ENCODE results near the gene PICALM.
A peak's percentile ranks its signal among the peaks of the same experiment; 100 is the strongest.

The PICALM gene

DNA sequence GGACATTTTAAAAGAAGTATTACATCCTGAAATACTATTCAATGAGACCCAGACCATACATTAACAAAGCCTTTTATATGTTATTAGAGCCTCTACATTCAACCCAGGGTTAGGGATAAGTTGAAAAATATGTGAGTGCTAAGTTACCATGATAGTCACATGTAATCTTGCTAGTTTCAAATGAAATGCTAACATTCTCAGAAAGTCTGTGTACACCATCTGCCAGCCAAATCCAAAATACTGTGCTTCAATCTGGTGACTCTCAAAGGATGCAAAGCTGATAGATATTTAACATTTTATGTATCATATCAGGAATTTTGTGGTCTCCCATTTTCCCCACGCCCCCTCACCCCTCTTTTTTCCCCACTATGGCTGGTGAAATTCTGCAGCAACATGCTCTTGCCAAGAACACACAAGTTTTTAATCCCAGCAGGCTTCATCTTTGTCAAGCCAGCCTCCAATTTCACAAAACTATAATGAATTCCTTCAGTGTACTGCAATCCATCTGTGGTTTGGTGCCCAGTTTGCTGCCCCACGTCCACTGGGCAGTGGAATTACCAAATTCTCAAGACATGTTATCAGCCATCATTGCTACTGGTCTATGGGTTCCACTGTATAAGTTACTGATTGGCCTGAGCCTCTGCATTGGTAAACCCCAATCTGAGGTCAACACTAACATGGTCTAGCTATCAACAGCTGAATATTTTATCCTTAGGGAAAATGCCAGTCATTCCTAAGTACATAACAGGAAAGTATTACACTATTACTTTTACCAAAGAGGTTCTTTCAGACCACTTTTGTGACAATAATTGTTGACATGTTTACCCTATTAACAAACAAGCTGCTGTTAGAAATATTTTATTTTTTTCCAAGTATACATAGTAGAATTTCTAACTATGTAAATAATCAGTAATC is 1.5 kb upstream of the PICALM start:
- no peak for DNase-seq (ENCODE audit: low read depth, low spot score)
- H3K4me3 ChIP-seq (ENCODE audit: low read depth, low read length): no peak overlapping the region
- TF ChIP-seq, protein P1, sequence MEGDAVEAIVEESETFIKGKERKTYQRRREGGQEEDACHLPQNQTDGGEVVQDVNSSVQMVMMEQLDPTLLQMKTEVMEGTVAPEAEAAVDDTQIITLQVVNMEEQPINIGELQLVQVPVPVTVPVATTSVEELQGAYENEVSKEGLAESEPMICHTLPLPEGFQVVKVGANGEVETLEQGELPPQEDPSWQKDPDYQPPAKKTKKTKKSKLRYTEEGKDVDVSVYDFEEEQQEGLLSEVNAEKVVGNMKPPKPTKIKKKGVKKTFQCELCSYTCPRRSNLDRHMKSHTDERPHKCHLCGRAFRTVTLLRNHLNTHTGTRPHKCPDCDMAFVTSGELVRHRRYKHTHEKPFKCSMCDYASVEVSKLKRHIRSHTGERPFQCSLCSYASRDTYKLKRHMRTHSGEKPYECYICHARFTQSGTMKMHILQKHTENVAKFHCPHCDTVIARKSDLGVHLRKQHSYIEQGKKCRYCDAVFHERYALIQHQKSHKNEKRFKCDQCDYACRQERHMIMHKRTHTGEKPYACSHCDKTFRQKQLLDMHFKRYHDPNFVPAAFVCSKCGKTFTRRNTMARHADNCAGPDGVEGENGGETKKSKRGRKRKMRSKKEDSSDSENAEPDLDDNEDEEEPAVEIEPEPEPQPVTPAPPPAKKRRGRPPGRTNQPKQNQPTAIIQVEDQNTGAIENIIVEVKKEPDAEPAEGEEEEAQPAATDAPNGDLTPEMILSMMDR (IDR thresholded peaks at IDR 0.05; ENCODE audit: insufficient read depth, low read length, missing control alignments): no peak
- ChIA-PET POLR2A (interaction anchor here (0.9 to 3.4 kb wide), 9 partner anchors 17 to 175 kb away, joined by 3 to 37 read pairs (median 6); partner anchors contain the start of gene EED), CTCF (interaction anchor here (1.1 to 5.4 kb wide), 3 partner anchors 29 to 123 kb away, joined by 3 to 36 read pairs (median 20); no protein-coding TSS in a partner anchor)

DNA sequence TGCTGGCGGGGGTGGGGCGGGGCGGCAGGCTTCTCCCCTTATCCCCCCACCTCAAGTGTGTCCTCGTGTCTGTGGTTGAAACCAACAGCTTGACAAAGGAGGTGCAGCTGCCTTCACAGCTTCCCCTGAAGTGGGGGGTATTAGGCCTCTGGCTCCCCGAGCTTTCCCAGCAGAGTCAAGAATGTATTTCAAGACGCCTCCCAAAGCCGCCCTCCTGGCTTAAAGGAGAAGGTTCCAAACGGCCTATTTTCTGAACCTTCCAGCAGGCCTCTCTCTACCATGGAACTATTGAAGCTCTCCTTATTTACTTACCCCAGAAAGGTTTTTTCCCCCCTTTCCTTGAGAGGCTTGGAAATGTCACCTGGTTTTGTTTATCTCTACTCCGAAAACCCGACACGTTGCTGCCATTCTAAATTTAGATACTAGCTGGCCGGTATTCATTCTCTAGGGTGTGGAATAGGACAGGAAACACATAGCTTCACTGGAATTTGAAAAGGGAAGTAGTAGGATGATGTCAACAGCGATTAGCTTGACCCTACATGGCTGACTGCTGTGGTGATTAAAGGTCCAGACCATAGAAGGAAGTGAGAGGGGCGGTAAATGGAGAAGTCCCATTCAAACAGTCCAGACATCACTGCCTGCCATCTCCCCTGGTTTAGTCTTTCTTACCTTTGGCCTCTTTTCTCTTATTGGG is 671 bp upstream of the PICALM start:
- ChIA-PET CTCF (interaction anchor here (0.9 to 5.4 kb wide), 6 partner anchors 28 to 149 kb away, joined by 3 to 36 read pairs (median 4); no protein-coding TSS in a partner anchor), POLR2A (interaction anchor here (0.6 to 3.4 kb wide), 16 partner anchors 18 to 175 kb away, joined by 3 to 37 read pairs (median 5); partner anchors contain the start of gene EED)
- TF ChIP-seq, protein P1 (IDR thresholded peaks at IDR 0.05; ENCODE audit: insufficient read depth, low read length, missing control alignments): no peak
- H3K4me3 ChIP-seq (ENCODE audit: low read depth, low read length): peak overlapping the region; percentile 46
- peak; percentile 95 for DNase-seq (ENCODE audit: low read depth, low spot score)

DNA sequence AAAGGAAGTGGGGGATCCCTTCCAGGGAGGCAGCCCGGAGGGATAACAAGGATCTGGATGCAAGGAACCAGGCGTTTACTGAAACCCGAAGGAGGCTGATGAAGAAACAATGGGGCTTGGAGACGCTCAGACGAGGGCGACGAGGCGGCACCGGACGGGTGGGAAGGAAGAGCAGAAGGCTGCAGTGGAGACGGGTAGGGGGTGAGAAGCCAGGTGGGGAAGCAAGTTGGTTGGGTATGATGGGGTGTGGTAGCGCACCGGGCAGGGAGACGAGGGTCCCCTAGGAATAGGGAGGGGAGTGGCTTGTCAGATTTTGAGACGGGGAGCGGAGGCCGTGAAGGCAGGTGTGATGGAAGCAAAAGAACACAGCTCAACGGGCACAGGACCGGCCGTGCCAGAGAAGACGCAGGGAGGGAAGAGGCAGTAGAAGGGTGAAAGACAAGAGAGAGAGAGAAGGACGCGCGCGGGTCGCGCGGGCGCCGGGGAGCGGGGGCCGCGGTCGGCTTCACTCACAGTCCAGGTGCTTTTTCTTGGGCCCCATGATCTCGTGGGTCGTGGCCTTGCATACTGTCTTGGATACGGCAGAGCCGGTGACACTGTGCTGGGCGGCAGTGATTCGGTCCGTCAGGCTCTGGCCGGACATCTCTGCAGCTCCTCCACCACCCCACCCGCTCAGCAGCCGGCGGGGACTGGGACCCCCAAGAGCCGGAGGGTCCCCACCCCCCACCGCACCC is 579 bp downstream of the PICALM start:
- peak overlapping the region; percentile 94 for H3K4me3 ChIP-seq (ENCODE audit: low read depth, low read length)
- ChIA-PET CTCF (interaction anchor here (1.2 to 5.4 kb wide), 9 partner anchors 10 to 151 kb away, joined by 3 to 36 read pairs (median 4); no protein-coding TSS in a partner anchor), POLR2A (interaction anchor here (0.7 to 3.4 kb wide), 12 partner anchors 17 to 176 kb away, joined by 3 to 37 read pairs (median 6); partner anchors contain the start of gene EED)
- no peak for DNase-seq (ENCODE audit: low read depth, low spot score)
- TF ChIP-seq, protein P1 (IDR thresholded peaks at IDR 0.05; ENCODE audit: insufficient read depth, low read length, missing control alignments): no peak

DNA sequence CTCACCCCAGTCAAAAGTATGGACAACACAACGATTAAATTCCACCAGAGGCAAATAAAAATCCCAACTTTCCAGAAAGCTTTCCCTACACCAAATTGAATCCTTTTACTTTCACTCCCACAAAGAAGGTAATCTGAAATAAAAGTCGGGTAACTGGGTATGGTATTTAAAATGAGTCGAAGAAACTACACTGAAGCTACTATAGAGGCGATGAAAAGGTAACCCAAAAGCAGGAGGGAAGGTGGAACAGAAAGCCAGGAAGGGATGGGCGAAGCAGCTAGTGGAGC is 1.1 kb downstream of the PICALM start:
- no peak for DNase-seq (ENCODE audit: low read depth, low spot score)
- TF ChIP-seq, protein P1 (IDR thresholded peaks at IDR 0.05; ENCODE audit: insufficient read depth, low read length, missing control alignments): no peak
- ChIA-PET CTCF (interaction anchor here (1.0 to 5.4 kb wide), 9 partner anchors 9 to 152 kb away, joined by 3 to 36 read pairs (median 4); no protein-coding TSS in a partner anchor), POLR2A (interaction anchor here (0.7 to 3.4 kb wide), 5 partner anchors 18 to 177 kb away, joined by 3 to 37 read pairs (median 4); partner anchors contain the start of gene EED)
- H3K4me3 ChIP-seq (ENCODE audit: low read depth, low read length): peak overlapping the region; percentile 94

DNA sequence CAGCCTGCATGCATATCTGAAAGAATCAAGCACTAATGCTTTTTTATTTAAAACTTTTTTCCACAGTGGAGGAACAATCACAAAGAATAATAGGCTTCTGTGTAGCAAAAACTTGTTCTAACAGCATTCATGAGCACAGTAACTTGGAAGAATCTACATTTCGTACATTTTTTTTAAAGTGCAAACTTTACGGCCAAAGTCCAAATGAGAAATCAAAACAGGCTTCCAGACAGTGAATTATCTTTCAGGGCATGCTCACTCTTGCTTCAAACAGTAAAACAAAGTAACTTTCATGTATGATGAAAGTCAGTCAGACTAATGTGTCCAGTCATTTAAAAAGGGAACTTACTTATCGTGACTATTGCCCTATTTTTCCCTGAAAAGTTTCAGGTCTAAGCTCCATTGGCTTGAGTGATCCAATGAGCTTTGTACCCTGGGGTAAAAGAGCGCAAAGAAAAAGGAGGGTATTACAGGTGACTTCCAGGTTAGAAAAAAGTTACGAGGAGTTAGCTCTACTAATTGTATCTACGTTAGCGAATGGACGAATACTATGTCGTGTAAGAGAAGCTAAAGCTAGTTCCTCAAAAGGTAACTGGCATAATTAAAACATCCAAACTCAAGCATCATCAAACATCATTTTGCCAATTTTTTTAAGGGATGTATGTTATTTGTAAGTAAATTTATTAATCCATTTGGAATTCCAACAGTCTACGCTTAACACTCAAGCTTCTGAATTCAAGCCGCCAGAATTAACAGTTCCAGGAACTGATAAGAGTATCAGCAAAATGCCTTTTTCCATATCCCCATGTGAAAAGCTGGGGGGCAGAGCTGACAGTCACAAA is 1.7 kb downstream of the PICALM start:
- no peak for DNase-seq (ENCODE audit: low read depth, low spot score)
- POLR2A ChIA-PET: interaction anchor here (1.1 to 3.4 kb wide), 4 partner anchors 24 to 177 kb away, joined by 4 to 37 read pairs (median 6); partner anchors contain the start of gene EED
- CTCF ChIA-PET: interaction anchor here (1.0 to 5.4 kb wide), 10 partner anchors 9 to 152 kb away, joined by 3 to 36 read pairs (median 4); no protein-coding TSS in a partner anchor
- TF ChIP-seq, protein P1 (IDR thresholded peaks at IDR 0.05; ENCODE audit: insufficient read depth, low read length, missing control alignments): no peak
- H3K4me3 ChIP-seq (ENCODE audit: low read depth, low read length): peak overlapping the region; percentile 94

Data from AG04449 (cell line).